Measurements from ENCODE around the gene PLEKHB2.
"Not testable (repeated sequence)": the region's sequence is repeated elsewhere in the genome, so short reads cannot be mapped to it uniquely, and the experiment has no call there.

The PLEKHB2 gene

GRCh38 chr2:131105156-131105949 lies at the start of gene PLEKHB2:
PLEKHB2 (plus strand) TSS chr2:131105336; CDS start chr2:131120942, 15,606 bp downstream.
- DNase-seq (ENCODE audit: low read depth in 2 of 2): peak; percentile 81 to 87

- no peak for DNase-seq (ENCODE audit: low read depth in 2 of 2)
Measured at GRCh38 chr2:131056204-131056931, 48.8 kb upstream of the PLEKHB2 start.

GRCh38 chr2:131056932-131057287 lies 48.2 kb upstream of the PLEKHB2 start:
- no peak for DNase-seq (ENCODE audit: low read depth in 2 of 2)

- DNase-seq (ENCODE audit: low read depth in 2 of 2): no peak
Measured at GRCh38 chr2:131058214-131058843, 46.8 kb upstream of the PLEKHB2 start.

- no peak for DNase-seq (ENCODE audit: low read depth in 2 of 2)
Measured at GRCh38 chr2:131058920-131059319, 46.2 kb upstream of the PLEKHB2 start.

GRCh38 chr2:131063501-131064283 lies 41.4 kb upstream of the PLEKHB2 start:
- DNase-seq (ENCODE audit: low read depth in 2 of 2): no peak

- no peak for DNase-seq (ENCODE audit: low read depth in 2 of 2)
Measured at GRCh38 chr2:131064589-131065512, 40.3 kb upstream of the PLEKHB2 start.

- no peak for DNase-seq (ENCODE audit: low read depth in 2 of 2)
Measured at GRCh38 chr2:131067465-131068125, 37.5 kb upstream of the PLEKHB2 start.

- DNase-seq (ENCODE audit: low read depth in 2 of 2): not testable (repeated sequence)
Measured at GRCh38 chr2:131068172-131068571, 37.0 kb upstream of the PLEKHB2 start.

GRCh38 chr2:131075578-131075977 lies 29.6 kb upstream of the PLEKHB2 start:
- DNase-seq (ENCODE audit: low read depth in 2 of 2): not testable (repeated sequence)

GRCh38 chr2:131076707-131077106 lies 28.4 kb upstream of the PLEKHB2 start:
- no peak for DNase-seq (ENCODE audit: low read depth in 2 of 2)

GRCh38 chr2:131077182-131077846 lies 27.8 kb upstream of the PLEKHB2 start:
- DNase-seq (ENCODE audit: low read depth in 2 of 2): no peak

GRCh38 chr2:131077966-131078365 lies 27.2 kb upstream of the PLEKHB2 start:
- no peak for DNase-seq (ENCODE audit: low read depth in 2 of 2)

- not testable (repeated sequence) for DNase-seq (ENCODE audit: low read depth in 2 of 2)
Measured at GRCh38 chr2:131079931-131080330, 25.2 kb upstream of the PLEKHB2 start.

GRCh38 chr2:131081190-131081589 lies 23.9 kb upstream of the PLEKHB2 start:
- no peak for DNase-seq (ENCODE audit: low read depth in 2 of 2)

- no peak for DNase-seq (ENCODE audit: low read depth in 2 of 2)
Measured at GRCh38 chr2:131085646-131086045, 19.5 kb upstream of the PLEKHB2 start.

GRCh38 chr2:131092458-131093005 lies 12.6 kb upstream of the PLEKHB2 start:
- DNase-seq (ENCODE audit: low read depth in 2 of 2): no peak

GRCh38 chr2:131093006-131093695 lies 12.0 kb upstream of the PLEKHB2 start, which contains the start of gene FAM168B:
FAM168B (minus strand) TSS chr2:131093460; CDS start chr2:131082646, 10,814 bp downstream.
- peak; percentile 68 to 86 for DNase-seq (ENCODE audit: low read depth in 2 of 2)

Data from stimulated activated CD8-positive, alpha-beta memory T cell treated with anti-CD3 and anti-CD28 coated beads, Interleukin-7, amount 100 ng/mL, for 4 hours (primary cell).